Body of pancreas (tissue), 4 donors: ENCODE data around the gene PHF1.

ENCODE experiments used
- CTCF ChIP-seq, 7 experiments: fragments of 450-650 bp in 4 of 7; fragments of 200-600 bp in 3 of 7; sonication (generic) in 3 of 7; IDR thresholded peaks; one replicate each; pipeline ENCODE4 v1.5.1; 2016 to 2019; ENCODE audit warnings: antibody characterized with exemption in 7 of 7
- POLR2A ChIP-seq, 3 donors: fragments of 450-650 bp; IDR thresholded peaks; one replicate each; pipeline ENCODE4 v1.6.1; 2016; ENCODE audit warnings: antibody characterized with exemption in 3 of 3, mild to moderate bottlenecking in 2 of 3

- TF ChIP-seq POLR2A (IDR thresholded peaks at IDR 0.05) = no peak
- no peak for TF ChIP-seq CTCF (IDR thresholded peaks at IDR 0.05)
Measured at GRCh38 chr6:33437666-33438065, 26.9 kb downstream of the PHF1 start.
